IMR-90 (cell line): ENCODE measurements around the gene ITCH.

ENCODE experiments used
- CEBPB ChIP-seq: IDR thresholded peaks from 2 replicates; pipeline ENCODE4 v1.6.1; 2012; ENCODE audit warnings: low read depth, low read length, improper control_type of control experiment
- MAFK ChIP-seq: IDR thresholded peaks from 2 replicates; pipeline ENCODE4 v1.6.1; 2012; ENCODE audit warnings: low read depth, low read length, improper control_type of control experiment
- NFE2L2 ChIP-seq: fragments of 150-350 bp; IDR thresholded peaks from 2 replicates; pipeline ENCODE4 v1.6.1; 2016; ENCODE audit warnings: low read depth, mild to moderate bottlenecking, low read length
- POLR2A ChIP-seq: IDR thresholded peaks from 2 replicates; pipeline ENCODE4 v1.6.1; 2012; ENCODE audit warnings: mild to moderate bottlenecking, low read depth, low read length
- RFX5 ChIP-seq: IDR thresholded peaks from 2 replicates; pipeline ENCODE4 v1.8.0; 2012; ENCODE audit warnings: low read depth, mild to moderate bottlenecking, low read length, moderate library complexity
- USF2 ChIP-seq: fragments of 150-350 bp; IDR thresholded peaks from 2 replicates; pipeline ENCODE4 v1.6.1; 2017; ENCODE audit warnings: mild to moderate bottlenecking, antibody characterized with exemption, low read length, low read depth
- TF ChIP-seq, protein P1 (sequence below): conservative IDR thresholded peaks from 2 replicates; pipeline ENCODE4 v1.5.1; 2012; ENCODE audit warnings: mild to moderate bottlenecking, low read depth, low read length, improper control_type of control experiment

GRCh38 chr20:34512266-34512954 lies 149.3 kb downstream of the ITCH start:
- no peak for TF ChIP-seq POLR2A
- TF ChIP-seq, protein P1, sequence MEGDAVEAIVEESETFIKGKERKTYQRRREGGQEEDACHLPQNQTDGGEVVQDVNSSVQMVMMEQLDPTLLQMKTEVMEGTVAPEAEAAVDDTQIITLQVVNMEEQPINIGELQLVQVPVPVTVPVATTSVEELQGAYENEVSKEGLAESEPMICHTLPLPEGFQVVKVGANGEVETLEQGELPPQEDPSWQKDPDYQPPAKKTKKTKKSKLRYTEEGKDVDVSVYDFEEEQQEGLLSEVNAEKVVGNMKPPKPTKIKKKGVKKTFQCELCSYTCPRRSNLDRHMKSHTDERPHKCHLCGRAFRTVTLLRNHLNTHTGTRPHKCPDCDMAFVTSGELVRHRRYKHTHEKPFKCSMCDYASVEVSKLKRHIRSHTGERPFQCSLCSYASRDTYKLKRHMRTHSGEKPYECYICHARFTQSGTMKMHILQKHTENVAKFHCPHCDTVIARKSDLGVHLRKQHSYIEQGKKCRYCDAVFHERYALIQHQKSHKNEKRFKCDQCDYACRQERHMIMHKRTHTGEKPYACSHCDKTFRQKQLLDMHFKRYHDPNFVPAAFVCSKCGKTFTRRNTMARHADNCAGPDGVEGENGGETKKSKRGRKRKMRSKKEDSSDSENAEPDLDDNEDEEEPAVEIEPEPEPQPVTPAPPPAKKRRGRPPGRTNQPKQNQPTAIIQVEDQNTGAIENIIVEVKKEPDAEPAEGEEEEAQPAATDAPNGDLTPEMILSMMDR = no peak
- TF ChIP-seq NFE2L2 = no peak
- TF ChIP-seq MAFK = no peak
- no peak for TF ChIP-seq CEBPB
- TF ChIP-seq RFX5 = no peak
- no peak for TF ChIP-seq USF2
